ENCODE data around the gene UBD.

- TF ChIP-seq CTCF (IDR thresholded peaks at IDR 0.05) (no peak), POLR2AphosphoS5 (IDR thresholded peaks at IDR 0.05) (no peak), EP300 (IDR thresholded peaks at IDR 0.05) (no peak), POLR2A (IDR thresholded peaks at IDR 0.05) (no peak)
Observed at GRCh38 chr6:29566856-29567255, 7.3 kb upstream of the UBD start.
